Fibroblast of pulmonary artery (primary cell): ENCODE results near the gene EIF4G3.
"Not testable (repeated sequence)": the region's sequence is repeated elsewhere in the genome, so short reads cannot be mapped to it uniquely, and the experiment has no call there.

Experiments
- DNase-seq: peaks from one replicate; pipeline ENCODE4 v3.0.0-alpha.2; 2010; ENCODE audit warnings: low read depth
- H3K4me3 ChIP-seq: replicated peaks from 2 replicates; pipeline ENCODE4 v1.5.1; 2011; ENCODE audit warnings: low read depth, mild to moderate bottlenecking, control low read depth, low read length, moderate library complexity
- CTCF ChIP-seq: IDR thresholded peaks from 2 replicates; pipeline ENCODE4 v1.5.1; 2011; ENCODE audit warnings: mild to moderate bottlenecking, control low read depth, low read length, inconsistent platforms; ENCODE audit errors: missing control alignments

Gene EIF4G3

DNA sequence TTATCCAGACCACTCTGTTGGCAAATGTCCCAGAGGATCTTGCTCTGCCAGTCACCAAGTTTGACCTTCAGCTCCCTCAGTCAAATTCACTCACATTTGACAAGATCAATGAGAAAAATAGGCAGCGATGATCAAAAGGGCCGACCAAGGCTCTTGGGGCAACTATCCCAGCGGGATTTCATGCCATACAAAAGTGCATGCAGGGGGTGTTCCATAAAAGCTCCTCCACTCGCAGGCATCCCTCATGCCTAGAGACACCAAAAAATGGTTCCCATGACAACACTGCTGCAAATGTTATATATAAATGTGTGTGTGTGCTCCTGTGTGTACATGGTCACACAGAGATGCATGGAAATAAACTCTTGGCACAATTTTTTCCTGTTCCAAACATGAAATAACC is 16.2 kb upstream of the EIF4G3 start:
- H3K4me3 ChIP-seq = no peak overlapping the region
- no peak for TF ChIP-seq CTCF
- no peak for DNase-seq

GRCh38 chr1:21192284-21192683 is 15.6 kb upstream of the EIF4G3 start:
- no peak for TF ChIP-seq CTCF
- DNase-seq = no peak
- H3K4me3 ChIP-seq = no peak overlapping the region

- not testable (repeated sequence) for H3K4me3 ChIP-seq, DNase-seq
Observed at GRCh38 chr1:21190771-21191170, 14.1 kb upstream of the EIF4G3 start.

- no peak overlapping the region for H3K4me3 ChIP-seq
- no peak for TF ChIP-seq CTCF
- DNase-seq = no peak
Observed at GRCh38 chr1:21189906-21190500, 13.3 kb upstream of the EIF4G3 start.

- no peak overlapping the region for H3K4me3 ChIP-seq
- no peak for DNase-seq
- TF ChIP-seq CTCF = no peak
Observed at GRCh38 chr1:21189421-21189820, 12.7 kb upstream of the EIF4G3 start.

DNA sequence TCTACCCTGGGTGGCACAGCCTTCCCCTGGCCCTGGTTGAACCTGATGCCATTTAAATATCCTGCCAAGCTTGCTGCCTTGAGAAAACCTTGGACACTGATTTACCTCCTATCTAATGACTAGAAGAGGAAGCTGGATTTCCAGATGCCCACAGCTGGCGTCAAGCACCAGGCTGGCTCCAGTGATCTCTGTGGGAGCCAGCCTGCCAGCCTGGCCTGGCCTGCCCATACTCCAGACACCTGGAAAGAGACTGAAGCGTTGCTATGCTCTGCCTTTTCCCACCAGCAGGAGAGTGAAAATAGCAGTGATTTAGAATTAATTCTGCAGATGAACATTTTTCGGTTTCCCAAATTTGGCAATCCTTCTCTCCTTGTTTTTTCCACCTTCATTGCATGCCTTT is 11.5 kb upstream of the EIF4G3 start:
- no peak for TF ChIP-seq CTCF
- no peak for DNase-seq
- H3K4me3 ChIP-seq = no peak overlapping the region

- no peak overlapping the region for H3K4me3 ChIP-seq
- DNase-seq = no peak
- no peak for TF ChIP-seq CTCF
Observed at GRCh38 chr1:21185221-21185731, 8.6 kb upstream of the EIF4G3 start.

- TF ChIP-seq CTCF = no peak
- DNase-seq = no peak
- H3K4me3 ChIP-seq = no peak overlapping the region
Observed at GRCh38 chr1:21184276-21184675, 7.6 kb upstream of the EIF4G3 start.
